GM12878 (cell line): ENCODE results near the gene M1AP. TPM values are rescaled to one million over a fixed set of nuclear protein-coding genes. Genes with fewer than 3 reads are reported as not detected.
A peak's percentile ranks its signal among the peaks of the same experiment; 100 is the strongest.

Source experiments
- ATAC-seq: fragments of 200-7000 bp; cut with Tn5 transposase; 3 replicates; pipeline ENCODE4 v1.9.1; 2020; ENCODE audit warnings: mild to moderate bottlenecking, moderate library complexity
- BruUV-seq: library from RNA; stranded (reverse); fragments of 400-500 nt; replicated peaks from 2 replicates; lab custom pipeline; 2021; lab: Mats Ljungman, UMichigan
- CTCF ChIA-PET: fragments of 300-600 bp; sonication (Branson Sonifier 250); formaldehyde crosslinking; extraction: SDS; loops from one replicate; lab custom pipeline; 2021; ENCODE audit warnings: inconsistent platforms; lab: Yijun Ruan, JAX
- POLR2A ChIA-PET: fragments of 350-600 bp; formaldehyde crosslinking; extraction: SDS; loops from one replicate; lab custom pipeline; 2021; ENCODE audit warnings: inconsistent platforms; lab: Charles Lee
- RAD21 ChIA-PET: fragments of 300-600 bp; sonication (Branson Sonifier 250); formaldehyde crosslinking; loops from one replicate; lab custom pipeline; 2023; ENCODE audit warnings: antibody characterized with exemption; ENCODE audit not compliant: unreplicated experiment; lab: Charles Lee
- SMC1A ChIA-PET: fragments of 300-600 bp; sonication (Branson Sonifier 250); formaldehyde crosslinking; loops from one replicate; lab custom pipeline; 2023; ENCODE audit not compliant: unreplicated experiment, uncharacterized antibody; lab: Charles Lee
- DNase-seq: peaks from one replicate; pipeline ENCODE4 v3.0.0-alpha.2; 2011; ENCODE audit warnings: low read depth, low spot score
- FAIRE-seq: peaks from 3 replicates; lab custom pipeline; 2011; peaks lifted over from hg19 to GRCh38; lab: Jason Lieb, UNC
- H2AFZ ChIP-seq: 2 replicates; pipeline ENCODE4 v1.6.0; 2011; ENCODE audit warnings: low read depth, low read length, control low read depth; ENCODE audit not compliant: control insufficient read depth
- H3K27ac ChIP-seq: 2 replicates; pipeline ENCODE4 v1.5.1; 2011; ENCODE audit warnings: control low read depth; ENCODE audit not compliant: control insufficient read depth, insufficient read depth
- H3K27me3 ChIP-seq, 2 experiments: replicated peaks in 1 of 2; 2 replicates each; pipeline versions ENCODE4 v1.6.0 to v1.6.1; 2011; ENCODE audit warnings: low read length in 1 of 2; ENCODE audit not compliant: control insufficient read depth in 2 of 2, insufficient read depth in 2 of 2
- H3K36me3 ChIP-seq, 2 experiments: 2 replicates each; pipeline ENCODE4 v1.5.1; 2011; ENCODE audit warnings: low read length in 1 of 2; ENCODE audit not compliant: control insufficient read depth in 2 of 2, insufficient read depth in 2 of 2
- H3K4me1 ChIP-seq: 2 replicates; pipeline ENCODE4 v1.6.1; 2011; ENCODE audit warnings: mild to moderate bottlenecking, low read length, moderate library complexity, mixed read lengths; ENCODE audit not compliant: control insufficient read depth, insufficient read depth
- H3K4me2 ChIP-seq: 2 replicates; pipeline ENCODE4 v1.6.0; 2011; ENCODE audit warnings: control low read depth; ENCODE audit not compliant: control insufficient read depth, insufficient read depth
- H3K4me3 ChIP-seq: fragments of 200-600 bp; sonication (generic); 2 replicates; pipeline ENCODE4 v1.5.1; 2016
- H3K79me2 ChIP-seq: 2 replicates; pipeline ENCODE4 v1.6.0; 2011; ENCODE audit warnings: low read length; ENCODE audit not compliant: control insufficient read depth, insufficient read depth
- H3K9ac ChIP-seq: 2 replicates; pipeline ENCODE4 v1.8.0; 2011; ENCODE audit warnings: low read length, control low read depth, mixed read lengths; ENCODE audit not compliant: control insufficient read depth, insufficient read depth
- H3K9me3 ChIP-seq: replicated peaks from 3 replicates; pipeline ENCODE4 v1.5.1; 2011; ENCODE audit warnings: mild to moderate bottlenecking, low read length; ENCODE audit not compliant: control insufficient read depth, insufficient read depth
- H4K20me1 ChIP-seq: 2 replicates; pipeline ENCODE4 v1.6.0; 2011; ENCODE audit not compliant: control insufficient read depth, insufficient read depth
- CBX5 ChIP-seq: sonication (generic); IDR thresholded peaks from 2 replicates; pipeline ENCODE4 v1.6.1; 2016; ENCODE audit warnings: low read depth, moderate library complexity, mild to moderate bottlenecking, inconsistent platforms
- CREB1 ChIP-seq: IDR thresholded peaks from 2 replicates; pipeline ENCODE4 v1.6.1; 2012; ENCODE audit warnings: low read depth, mild to moderate bottlenecking, inconsistent platforms
- CTCF ChIP-seq, 3 experiments: IDR thresholded peaks in 2 of 3; conservative IDR thresholded peaks in 1 of 3; 2 replicates each; pipeline ENCODE4 v1.5.1; 2011; ENCODE audit warnings: low read depth in 3 of 3, low read length in 3 of 3, mild to moderate bottlenecking in 3 of 3, control low read depth in 2 of 3, moderate library complexity in 2 of 3, inconsistent platforms in 1 of 3, mixed read lengths in 1 of 3; ENCODE audit not compliant: control insufficient read depth in 2 of 3, insufficient read depth in 1 of 3; ENCODE audit errors: extremely low read depth in 1 of 3
- ESRRA ChIP-seq: IDR thresholded peaks from 2 replicates; pipeline ENCODE4 v1.6.1; 2012; ENCODE audit warnings: mild to moderate bottlenecking, low read length, improper control_type of control experiment
- HDGF ChIP-seq: fragments of 450-650 bp; IDR thresholded peaks from 2 replicates; pipeline ENCODE4 v1.6.1; 2016; ENCODE audit warnings: antibody characterized with exemption
- HSF1 ChIP-seq: fragments of 150-350 bp; IDR thresholded peaks from 2 replicates; pipeline ENCODE4 v1.6.1; 2014; ENCODE audit warnings: mild to moderate bottlenecking, low read depth, low read length
- IKZF2 ChIP-seq, 2 experiments: fragments of 450-650 bp; IDR thresholded peaks; 2 replicates each; pipeline ENCODE4 v1.6.1; 2017; ENCODE audit warnings: mild to moderate bottlenecking in 2 of 2, moderate library complexity in 2 of 2
- KAT2A ChIP-seq: conservative IDR thresholded peaks from 2 replicates; pipeline ENCODE4 v1.6.1; 2011; ENCODE audit warnings: low read depth, low read length; ENCODE audit not compliant: control insufficient read depth
- MYC ChIP-seq: IDR thresholded peaks from 2 replicates; pipeline ENCODE4 v1.6.1; 2011; ENCODE audit warnings: mild to moderate bottlenecking, low read length, moderate library complexity, inconsistent platforms; ENCODE audit not compliant: insufficient read depth, insufficient replicate concordance, insufficient read length, severe bottlenecking
- POLR2A ChIP-seq: IDR thresholded peaks from 2 replicates; pipeline ENCODE4 v1.6.1; 2011; ENCODE audit warnings: low read depth, mild to moderate bottlenecking, low read length
- POLR2AphosphoS2 ChIP-seq: IDR thresholded peaks from 2 replicates; pipeline ENCODE4 v1.6.1; 2011; ENCODE audit warnings: low read depth, mild to moderate bottlenecking, low read length, improper control_type of control experiment, moderate library complexity
- SMAD5 ChIP-seq: IDR thresholded peaks from 2 replicates; pipeline ENCODE4 v1.6.1; 2016; ENCODE audit warnings: antibody characterized with exemption, low read depth
- ZBTB33 ChIP-seq: fragments of 450-650 bp; IDR thresholded peaks from 2 replicates; pipeline ENCODE4 v1.6.1; 2017; ENCODE audit warnings: mild to moderate bottlenecking
- ZNF687 ChIP-seq: fragments of 450-650 bp; IDR thresholded peaks from 2 replicates; pipeline ENCODE4 v1.6.1; 2017; ENCODE audit warnings: mild to moderate bottlenecking, moderate library complexity
- WGBS: methylation state at CpG from one replicate; pipeline ENCODE4 v1.1.6; 2016; ENCODE audit warnings: low lambda C conversion rate; ENCODE audit not compliant: insufficient replicate concordance, insufficient coverage; ENCODE audit errors: missing lambda C conversion rate; 5-methylcytosine and 5-hydroxymethylcytosine counted together
- in situ Hi-C: fragments of 300-500 bp; cut with MboI; formaldehyde crosslinking; loops from 9 replicates; pipeline ENCODE4 v1.14.3; 2018; ENCODE audit warnings: mixed read lengths
- intact Hi-C: fragments of 100-400 bp; cut with micrococcal nuclease; formaldehyde crosslinking; loops from one replicate; pipeline ENCODE4 v1.14.2; 2022; ENCODE audit not compliant: unreplicated experiment
- polyA plus RNA-seq, 11 experiments: library from polyadenylated mRNA; depleted of rRNA in 4 of 11; unstranded in 6 of 11; stranded (reverse) in 5 of 11; fragments of >200 nt; fragmentation: Nextera tagmentation in 4 of 11; fragmentation: Illumina TruSeq in 1 of 11; extraction: Ambion mirVana in 4 of 11; extraction: Trizol in 1 of 11; gene quantifications; 1 replicate in 1 of 11; 2 replicates in 10 of 11; pipeline versions ENCODE4 v1.2.1 to v1.2.3, GENCODE V29; 2011 to 2016; ENCODE audit warnings: inconsistent platforms in 2 of 11, missing spikeins in 2 of 11, low read depth in 1 of 11
- total RNA-seq, 4 experiments: library from RNA; depleted of rRNA in 3 of 4; stranded (reverse); fragments of >200 nt in 3 of 4; fragmentation: Illumina TruSeq in 1 of 4; extraction: Trizol in 1 of 4; gene quantifications; 2 replicates each; pipeline versions ENCODE4 v1.2.1 to v1.2.3, GENCODE V29; 2013 to 2021

Gene M1AP
- total and polyA plus RNA-seq, 10 of the 15 experiments (the other 5 are each of a cell fraction or from before 2014, with no cell fraction given), result 0.04 to 0.32 (median 0.16) TPM; not detected in 4

GRCh38 chr2:74536166-74536950, 111.8 kb downstream of the M1AP start:
- intact Hi-C loops, result no loop called here
- Histone ChIP-seq H3K4me2 (no peak overlapping the region), H3K4me1 (peaks cover 23% of the 10 kb centered on the region), H3K4me3 (no peak overlapping the region), H3K9ac (no peak overlapping the region), H2AFZ (no peak overlapping the region), H3K79me2 (peaks cover 8% of the 10 kb centered on the region), H3K36me3 (peaks cover 8 to 24% of the 10 kb centered on the region in 2 experiments), H3K27ac (no peak overlapping the region), H3K27me3 (no peaks in the 10 kb centered on the region), H3K9me3 (no peaks in the 10 kb centered on the region), H4K20me1 (no peaks in the 10 kb centered on the region)
- ChIA-PET RAD21 (no interaction called here), CTCF (interaction anchor here (1.0 to 4.9 kb wide), 2 partner anchors 48 to 49 kb away, joined by 3 to 36 read pairs; no protein-coding TSS in a partner anchor), POLR2A (no interaction called here), SMC1A (no interaction called here)
- DNase-seq (no peak), FAIRE-seq (no peak), ATAC-seq (no peak)
- no TSS peak for BruUV-seq
- in situ Hi-C loops, result no loop called here
- WGBS, result 84% methylated on average over 23 of the region's 23 CpGs
- TF ChIP-seq SMAD5 (no peak), ZBTB33 (no peak), HDGF (no peak), POLR2A (peak; percentile 42), CTCF (IDR thresholded peaks at IDR 0.05 in 2 of 3, conservative IDR thresholded peaks at IDR 0.05 in 1 of 3; ENCODE audit: control insufficient read depth in 2 of 3, extremely low read depth in 1 of 3, insufficient read depth in 1 of 3, low read depth in 3 of 3, low read length in 3 of 3) (no peak), IKZF2 (IDR thresholded peaks at IDR 0.05) (no peak), CBX5 (no peak), ZNF687 (no peak), HSF1 (no peak), CREB1 (no peak), KAT2A (no peak), ESRRA (no peak), POLR2AphosphoS2 (0 out of 2 replicates have a peak, but pooled peaks have one; percentile 4), MYC (no peak)
